ENCODE measurements around the gene SERPINB10. TPM values are rescaled to one million over a fixed set of nuclear protein-coding genes. Genes with fewer than 3 reads are reported as not detected.

Gene SERPINB10
- total RNA-seq, 1 experiment from 2014 or later: not detected

GRCh38 chr18:63897072-63897471 lies 10.7 kb upstream of the SERPINB10 start:
- H3K9me3 ChIP-seq: no peaks in the 10 kb centered on the region
- no peaks in the 10 kb centered on the region for H3K27me3 ChIP-seq (replicated peaks; ENCODE audit: control insufficient read depth, insufficient read depth, low read length)
- H3K4me3 ChIP-seq (ENCODE audit: low read depth, low read length): no peak overlapping the region
- no peaks in the 10 kb centered on the region for H3K36me3 ChIP-seq (ENCODE audit: control insufficient read depth, insufficient read depth, low read length)
- BruUV-seq (replicated peaks): no TSS peak
- H3K4me3 Mint-ChIP-seq (ENCODE audit: unreplicated experiment): no peak overlapping the region
- CTCF ChIA-PET: no interaction called here
- H3K27me3 Mint-ChIP-seq (ENCODE audit: insufficient read depth, unreplicated experiment): peaks cover 3% of the 10 kb centered on the region
- POLR2A ChIA-PET: no interaction called here
- no peaks in the 10 kb centered on the region for H3K4me1 ChIP-seq
- no peak for DNase-seq
- H3K9me3 Mint-ChIP-seq (ENCODE audit: unreplicated experiment): no peaks in the 10 kb centered on the region
- intact Hi-C loops (cut with micrococcal nuclease; ENCODE audit: unreplicated experiment): no loop called here
- TF ChIP-seq, protein P1, sequence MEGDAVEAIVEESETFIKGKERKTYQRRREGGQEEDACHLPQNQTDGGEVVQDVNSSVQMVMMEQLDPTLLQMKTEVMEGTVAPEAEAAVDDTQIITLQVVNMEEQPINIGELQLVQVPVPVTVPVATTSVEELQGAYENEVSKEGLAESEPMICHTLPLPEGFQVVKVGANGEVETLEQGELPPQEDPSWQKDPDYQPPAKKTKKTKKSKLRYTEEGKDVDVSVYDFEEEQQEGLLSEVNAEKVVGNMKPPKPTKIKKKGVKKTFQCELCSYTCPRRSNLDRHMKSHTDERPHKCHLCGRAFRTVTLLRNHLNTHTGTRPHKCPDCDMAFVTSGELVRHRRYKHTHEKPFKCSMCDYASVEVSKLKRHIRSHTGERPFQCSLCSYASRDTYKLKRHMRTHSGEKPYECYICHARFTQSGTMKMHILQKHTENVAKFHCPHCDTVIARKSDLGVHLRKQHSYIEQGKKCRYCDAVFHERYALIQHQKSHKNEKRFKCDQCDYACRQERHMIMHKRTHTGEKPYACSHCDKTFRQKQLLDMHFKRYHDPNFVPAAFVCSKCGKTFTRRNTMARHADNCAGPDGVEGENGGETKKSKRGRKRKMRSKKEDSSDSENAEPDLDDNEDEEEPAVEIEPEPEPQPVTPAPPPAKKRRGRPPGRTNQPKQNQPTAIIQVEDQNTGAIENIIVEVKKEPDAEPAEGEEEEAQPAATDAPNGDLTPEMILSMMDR (IDR thresholded peaks at IDR 0.05; ENCODE audit: insufficient read depth in 1 of 2, low read depth in 1 of 2, low read length in 1 of 2, severe bottlenecking in 1 of 2, unreplicated experiment in 1 of 2): no peak
- no peaks in the 10 kb centered on the region for H3K4me1 Mint-ChIP-seq (ENCODE audit: low read depth, unreplicated experiment)
- no peaks in the 10 kb centered on the region for H3K36me3 Mint-ChIP-seq (ENCODE audit: insufficient read depth, unreplicated experiment)
- no peak overlapping the region for H3K27ac Mint-ChIP-seq (ENCODE audit: unreplicated experiment)

GRCh38 chr18:63899206-63899605 lies 8.6 kb upstream of the SERPINB10 start:
- CTCF ChIA-PET: no interaction called here

GRCh38 chr18:63903851-63904570 lies 3.7 kb upstream of the SERPINB10 start:
- Mint-ChIP-seq H3K27ac (ENCODE audit: unreplicated experiment) (no peak overlapping the region), H3K27me3 (ENCODE audit: insufficient read depth, unreplicated experiment) (peaks cover 3% of the 10 kb centered on the region), H3K4me3 (ENCODE audit: unreplicated experiment) (no peak overlapping the region), H3K9me3 (ENCODE audit: unreplicated experiment) (no peaks in the 10 kb centered on the region), H3K4me1 (ENCODE audit: low read depth, unreplicated experiment) (no peaks in the 10 kb centered on the region), H3K36me3 (ENCODE audit: insufficient read depth, unreplicated experiment) (no peaks in the 10 kb centered on the region)
- TF ChIP-seq, protein P1 (IDR thresholded peaks at IDR 0.05; ENCODE audit: insufficient read depth in 1 of 2, low read depth in 1 of 2, low read length in 1 of 2, severe bottlenecking in 1 of 2, unreplicated experiment in 1 of 2): no peak
- Histone ChIP-seq H3K27me3 (replicated peaks; ENCODE audit: control insufficient read depth, insufficient read depth, low read length) (no peaks in the 10 kb centered on the region), H3K9me3 (no peaks in the 10 kb centered on the region), H3K4me3 (ENCODE audit: low read depth, low read length) (no peak overlapping the region), H3K36me3 (ENCODE audit: control insufficient read depth, insufficient read depth, low read length) (no peaks in the 10 kb centered on the region), H3K4me1 (no peaks in the 10 kb centered on the region)
- CTCF ChIA-PET: no interaction called here
- no peak for DNase-seq
- intact Hi-C loops (cut with micrococcal nuclease; ENCODE audit: unreplicated experiment): no loop called here
- POLR2A ChIA-PET: no interaction called here
- no TSS peak for BruUV-seq (replicated peaks)

More at GRCh38 chr18:63899206-63899605, 8.6 kb upstream of the SERPINB10 start:
- no peaks in the 10 kb centered on the region for H3K4me1 Mint-ChIP-seq (ENCODE audit: low read depth, unreplicated experiment)
- DNase-seq: no peak
- peaks cover 3% of the 10 kb centered on the region for H3K27me3 Mint-ChIP-seq (ENCODE audit: insufficient read depth, unreplicated experiment)
- H3K4me3 ChIP-seq (ENCODE audit: low read depth, low read length): no peak overlapping the region
- H3K4me3 Mint-ChIP-seq (ENCODE audit: unreplicated experiment): no peak overlapping the region
- no peak overlapping the region for H3K27ac Mint-ChIP-seq (ENCODE audit: unreplicated experiment)
- intact Hi-C loops (cut with micrococcal nuclease; ENCODE audit: unreplicated experiment): no loop called here
- no peaks in the 10 kb centered on the region for H3K9me3 Mint-ChIP-seq (ENCODE audit: unreplicated experiment)
- no peaks in the 10 kb centered on the region for H3K4me1 ChIP-seq
- H3K27me3 ChIP-seq (replicated peaks; ENCODE audit: control insufficient read depth, insufficient read depth, low read length): no peaks in the 10 kb centered on the region
- no peaks in the 10 kb centered on the region for H3K36me3 ChIP-seq (ENCODE audit: control insufficient read depth, insufficient read depth, low read length)
- no TSS peak for BruUV-seq (replicated peaks)
- POLR2A ChIA-PET: no interaction called here
- no peaks in the 10 kb centered on the region for H3K36me3 Mint-ChIP-seq (ENCODE audit: insufficient read depth, unreplicated experiment)
- TF ChIP-seq, protein P1 (IDR thresholded peaks at IDR 0.05; ENCODE audit: insufficient read depth in 1 of 2, low read depth in 1 of 2, low read length in 1 of 2, severe bottlenecking in 1 of 2, unreplicated experiment in 1 of 2): no peak
- no peaks in the 10 kb centered on the region for H3K9me3 ChIP-seq

All from Caco-2 (cell line).